ENCODE measurements around the gene KLHDC8A.
"Not testable (repeated sequence)": the region's sequence is repeated elsewhere in the genome, so short reads cannot be mapped to it uniquely, and the experiment has no call there.

Gene KLHDC8A

GRCh38 chr1:205371871-205372660 lies 15.3 kb upstream of the KLHDC8A start:
- Histone ChIP-seq H3K9me3 (ENCODE audit: severe bottlenecking) (no peaks in the 10 kb centered on the region), H3K27me3 (ENCODE audit: insufficient read depth, poor library complexity, severe bottlenecking) (no peaks in the 10 kb centered on the region), H3K36me3 (ENCODE audit: low read depth) (no peaks in the 10 kb centered on the region), H3K4me3 (ENCODE audit: severe bottlenecking) (no peak overlapping the region), H3K4me1 (ENCODE audit: insufficient read depth, poor library complexity, severe bottlenecking) (peaks cover 34% of the 10 kb centered on the region), H3K27ac (ENCODE audit: poor library complexity, severe bottlenecking) (no peak overlapping the region)
- no peak for ATAC-seq (ENCODE audit: low read depth)
- TF ChIP-seq CTCF (IDR thresholded peaks at IDR 0.05; ENCODE audit: poor library complexity, severe bottlenecking): no peak
- no peak for DNase-seq (ENCODE audit: low spot score)

GRCh38 chr1:205370780-205371179 lies 14.1 kb upstream of the KLHDC8A start:
- Histone ChIP-seq H3K9me3 (ENCODE audit: severe bottlenecking) (no peaks in the 10 kb centered on the region), H3K4me3 (ENCODE audit: severe bottlenecking) (no peak overlapping the region), H3K4me1 (ENCODE audit: insufficient read depth, poor library complexity, severe bottlenecking) (peaks cover 24% of the 10 kb centered on the region), H3K27me3 (ENCODE audit: insufficient read depth, poor library complexity, severe bottlenecking) (no peaks in the 10 kb centered on the region), H3K36me3 (ENCODE audit: low read depth) (no peaks in the 10 kb centered on the region), H3K27ac (ENCODE audit: poor library complexity, severe bottlenecking) (no peak overlapping the region)
- no peak for TF ChIP-seq CTCF (IDR thresholded peaks at IDR 0.05; ENCODE audit: poor library complexity, severe bottlenecking)
- ATAC-seq (ENCODE audit: low read depth) (no peak), DNase-seq (ENCODE audit: low spot score) (no peak)

- Histone ChIP-seq H3K4me3 (ENCODE audit: severe bottlenecking) (no peak overlapping the region), H3K4me1 (ENCODE audit: insufficient read depth, poor library complexity, severe bottlenecking) (peaks cover 18% of the 10 kb centered on the region), H3K36me3 (ENCODE audit: low read depth) (no peaks in the 10 kb centered on the region), H3K27me3 (ENCODE audit: insufficient read depth, poor library complexity, severe bottlenecking) (no peaks in the 10 kb centered on the region), H3K27ac (ENCODE audit: poor library complexity, severe bottlenecking) (no peak overlapping the region), H3K9me3 (ENCODE audit: severe bottlenecking) (no peaks in the 10 kb centered on the region)
- no peak for TF ChIP-seq CTCF (IDR thresholded peaks at IDR 0.05; ENCODE audit: poor library complexity, severe bottlenecking)
- DNase-seq (ENCODE audit: low spot score) (no peak), ATAC-seq (ENCODE audit: low read depth) (no peak)
Observed at GRCh38 chr1:205369701-205370123, 13.0 kb upstream of the KLHDC8A start.

- DNase-seq (ENCODE audit: low spot score) (no peak), ATAC-seq (ENCODE audit: low read depth) (no peak)
- Histone ChIP-seq H3K9me3 (ENCODE audit: severe bottlenecking) (no peaks in the 10 kb centered on the region), H3K27ac (ENCODE audit: poor library complexity, severe bottlenecking) (no peak overlapping the region), H3K4me1 (ENCODE audit: insufficient read depth, poor library complexity, severe bottlenecking) (peaks cover 5% of the 10 kb centered on the region), H3K4me3 (ENCODE audit: severe bottlenecking) (no peak overlapping the region), H3K36me3 (ENCODE audit: low read depth) (no peaks in the 10 kb centered on the region), H3K27me3 (ENCODE audit: insufficient read depth, poor library complexity, severe bottlenecking) (no peaks in the 10 kb centered on the region)
- TF ChIP-seq CTCF (IDR thresholded peaks at IDR 0.05; ENCODE audit: poor library complexity, severe bottlenecking): no peak
Observed at GRCh38 chr1:205368478-205368877, 11.8 kb upstream of the KLHDC8A start.

GRCh38 chr1:205365945-205366463 lies 9.3 kb upstream of the KLHDC8A start:
- no peak overlapping the region for H3K4me3 ChIP-seq (ENCODE audit: severe bottlenecking)
- no peak overlapping the region for H3K27ac ChIP-seq (ENCODE audit: poor library complexity, severe bottlenecking)
- no peaks in the 10 kb centered on the region for H3K9me3 ChIP-seq (ENCODE audit: severe bottlenecking)
- no peak for DNase-seq (ENCODE audit: low spot score)
- H3K4me1 ChIP-seq (ENCODE audit: insufficient read depth, poor library complexity, severe bottlenecking): no peaks in the 10 kb centered on the region
- H3K36me3 ChIP-seq (ENCODE audit: low read depth): no peaks in the 10 kb centered on the region
- no peak for ATAC-seq (ENCODE audit: low read depth)
- TF ChIP-seq CTCF (IDR thresholded peaks at IDR 0.05; ENCODE audit: poor library complexity, severe bottlenecking): no peak
- H3K27me3 ChIP-seq (ENCODE audit: insufficient read depth, poor library complexity, severe bottlenecking): no peaks in the 10 kb centered on the region

- H3K4me3 ChIP-seq (ENCODE audit: severe bottlenecking); H3K27me3 ChIP-seq (ENCODE audit: insufficient read depth, poor library complexity, severe bottlenecking); H3K36me3 ChIP-seq (ENCODE audit: low read depth); H3K27ac ChIP-seq (ENCODE audit: poor library complexity, severe bottlenecking); DNase-seq (ENCODE audit: low spot score); ATAC-seq (ENCODE audit: low read depth); H3K9me3 ChIP-seq (ENCODE audit: severe bottlenecking); H3K4me1 ChIP-seq (ENCODE audit: insufficient read depth, poor library complexity, severe bottlenecking): not testable (repeated sequence)
Observed at GRCh38 chr1:205365086-205365485, 8.4 kb upstream of the KLHDC8A start.
